Vagina (tissue), 2 donors: ENCODE data around the gene TBX4.

Source experiments
- CTCF ChIP-seq, 3 experiments: fragments of 450-650 bp in 2 of 3; fragments of 200-600 bp in 1 of 3; sonication (generic) in 1 of 3; IDR thresholded peaks; one replicate each; pipeline ENCODE4 v1.5.1; 2017 to 2019; ENCODE audit warnings: antibody characterized with exemption in 3 of 3, mild to moderate bottlenecking in 2 of 3, moderate library complexity in 2 of 3
- POLR2A ChIP-seq, 2 donors: fragments of 450-650 bp; IDR thresholded peaks; one replicate each; pipeline ENCODE4 v1.6.1; 2017; ENCODE audit warnings: antibody characterized with exemption in 2 of 2, mild to moderate bottlenecking in 2 of 2, moderate library complexity in 2 of 2

DNA sequence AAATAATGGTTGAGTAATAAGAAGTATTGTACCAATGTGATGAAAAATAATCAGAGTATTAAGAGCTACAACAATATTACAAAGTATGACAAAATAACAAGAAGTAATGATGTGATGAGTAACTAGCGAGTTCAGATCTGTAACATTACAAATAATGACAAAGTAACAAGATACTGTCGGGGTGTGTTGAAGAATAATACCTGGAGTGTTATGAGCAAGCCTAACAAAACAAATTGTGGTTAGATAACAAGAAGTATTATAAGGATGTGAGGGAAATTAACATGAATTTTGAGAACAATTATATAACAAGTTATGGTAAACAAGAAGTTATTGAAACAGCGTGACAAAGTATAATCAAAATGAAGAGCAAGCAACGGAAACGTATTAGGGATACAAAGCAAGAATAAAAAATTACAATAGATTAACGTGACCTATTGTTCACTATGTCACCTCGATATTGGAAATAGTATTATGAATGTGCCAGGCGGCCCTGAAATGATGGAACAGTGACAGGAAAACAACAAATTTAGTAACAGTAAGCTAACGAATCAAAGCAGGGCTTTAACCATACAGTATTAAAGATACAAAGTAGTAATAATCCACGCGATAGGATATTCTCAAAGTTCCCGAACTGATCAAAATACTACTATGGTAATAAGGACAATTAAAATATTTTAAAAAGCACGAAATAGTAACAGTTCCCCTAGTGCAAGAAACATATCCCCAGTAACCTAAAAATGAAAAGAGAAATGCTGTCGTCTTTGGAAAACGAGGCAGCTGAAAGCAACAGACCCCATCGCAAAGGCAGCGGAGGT lies 1.6 kb downstream of the TBX4 start:
- TF ChIP-seq CTCF (IDR thresholded peaks at IDR 0.05) (no peak), POLR2A (IDR thresholded peaks at IDR 0.05) (no peak)
